GM12878 (cell line): ENCODE results near the gene SHISA6. TPM values are rescaled to one million over a fixed set of nuclear protein-coding genes. Genes with fewer than 3 reads are reported as not detected.

Experiments used
- ATAC-seq: fragments of 200-7000 bp; cut with Tn5 transposase; 3 replicates; pipeline ENCODE4 v1.9.1; 2020; ENCODE audit warnings: mild to moderate bottlenecking, moderate library complexity
- BruUV-seq: library from RNA; stranded (reverse); fragments of 400-500 nt; replicated peaks from 2 replicates; lab custom pipeline; 2021; lab: Mats Ljungman, UMichigan
- CTCF ChIA-PET: fragments of 300-600 bp; sonication (Branson Sonifier 250); formaldehyde crosslinking; extraction: SDS; loops from one replicate; lab custom pipeline; 2021; ENCODE audit warnings: inconsistent platforms; lab: Yijun Ruan, JAX
- POLR2A ChIA-PET: fragments of 350-600 bp; formaldehyde crosslinking; extraction: SDS; loops from one replicate; lab custom pipeline; 2021; ENCODE audit warnings: inconsistent platforms; lab: Charles Lee
- RAD21 ChIA-PET: fragments of 300-600 bp; sonication (Branson Sonifier 250); formaldehyde crosslinking; loops from one replicate; lab custom pipeline; 2023; ENCODE audit warnings: antibody characterized with exemption; ENCODE audit not compliant: unreplicated experiment; lab: Charles Lee
- SMC1A ChIA-PET: fragments of 300-600 bp; sonication (Branson Sonifier 250); formaldehyde crosslinking; loops from one replicate; lab custom pipeline; 2023; ENCODE audit not compliant: unreplicated experiment, uncharacterized antibody; lab: Charles Lee
- DNase-seq: peaks from one replicate; pipeline ENCODE4 v3.0.0-alpha.2; 2011; ENCODE audit warnings: low read depth, low spot score
- FAIRE-seq: peaks from 3 replicates; lab custom pipeline; 2011; peaks lifted over from hg19 to GRCh38; lab: Jason Lieb, UNC
- H2AFZ ChIP-seq: 2 replicates; pipeline ENCODE4 v1.6.0; 2011; ENCODE audit warnings: low read depth, low read length, control low read depth; ENCODE audit not compliant: control insufficient read depth
- H3K27ac ChIP-seq: 2 replicates; pipeline ENCODE4 v1.5.1; 2011; ENCODE audit warnings: control low read depth; ENCODE audit not compliant: control insufficient read depth, insufficient read depth
- H3K27me3 ChIP-seq, 2 experiments: replicated peaks in 1 of 2; 2 replicates each; pipeline versions ENCODE4 v1.6.0 to v1.6.1; 2011; ENCODE audit warnings: low read length in 1 of 2; ENCODE audit not compliant: control insufficient read depth in 2 of 2, insufficient read depth in 2 of 2
- H3K36me3 ChIP-seq, 2 experiments: 2 replicates each; pipeline ENCODE4 v1.5.1; 2011; ENCODE audit warnings: low read length in 1 of 2; ENCODE audit not compliant: control insufficient read depth in 2 of 2, insufficient read depth in 2 of 2
- H3K4me1 ChIP-seq: 2 replicates; pipeline ENCODE4 v1.6.1; 2011; ENCODE audit warnings: mild to moderate bottlenecking, low read length, moderate library complexity, mixed read lengths; ENCODE audit not compliant: control insufficient read depth, insufficient read depth
- H3K4me2 ChIP-seq: 2 replicates; pipeline ENCODE4 v1.6.0; 2011; ENCODE audit warnings: control low read depth; ENCODE audit not compliant: control insufficient read depth, insufficient read depth
- H3K4me3 ChIP-seq: fragments of 200-600 bp; sonication (generic); 2 replicates; pipeline ENCODE4 v1.5.1; 2016
- H3K79me2 ChIP-seq: 2 replicates; pipeline ENCODE4 v1.6.0; 2011; ENCODE audit warnings: low read length; ENCODE audit not compliant: control insufficient read depth, insufficient read depth
- H3K9ac ChIP-seq: 2 replicates; pipeline ENCODE4 v1.8.0; 2011; ENCODE audit warnings: low read length, control low read depth, mixed read lengths; ENCODE audit not compliant: control insufficient read depth, insufficient read depth
- H3K9me3 ChIP-seq: replicated peaks from 3 replicates; pipeline ENCODE4 v1.5.1; 2011; ENCODE audit warnings: mild to moderate bottlenecking, low read length; ENCODE audit not compliant: control insufficient read depth, insufficient read depth
- H4K20me1 ChIP-seq: 2 replicates; pipeline ENCODE4 v1.6.0; 2011; ENCODE audit not compliant: control insufficient read depth, insufficient read depth
- CHD2 ChIP-seq: IDR thresholded peaks from 2 replicates; pipeline ENCODE4 v1.6.1; 2011; ENCODE audit warnings: low read depth, low read length, improper control_type of control experiment, borderline replicate concordance
- ESRRA ChIP-seq: IDR thresholded peaks from 2 replicates; pipeline ENCODE4 v1.6.1; 2012; ENCODE audit warnings: mild to moderate bottlenecking, low read length, improper control_type of control experiment
- GABPA ChIP-seq: IDR thresholded peaks from 2 replicates; pipeline ENCODE4 v1.6.1; 2014; ENCODE audit warnings: antibody characterized with exemption, low read depth, mild to moderate bottlenecking, inconsistent platforms
- SRF ChIP-seq, 2 experiments: IDR thresholded peaks; 2 replicates each; pipeline ENCODE4 v1.6.1; 2011; ENCODE audit warnings: low read depth in 2 of 2, low read length in 2 of 2, mild to moderate bottlenecking in 1 of 2, moderate library complexity in 1 of 2
- STAT1 ChIP-seq: fragments of 450-650 bp; conservative IDR thresholded peaks from 2 replicates; pipeline ENCODE4 v1.6.1; 2014; ENCODE audit warnings: antibody characterized with exemption, mild to moderate bottlenecking
- YBX1 ChIP-seq: fragments of 450-650 bp; IDR thresholded peaks from 2 replicates; pipeline ENCODE4 v1.6.1; 2016; ENCODE audit warnings: antibody characterized with exemption
- YY1 ChIP-seq: IDR thresholded peaks from 2 replicates; pipeline ENCODE4 v1.6.1; 2011; ENCODE audit warnings: low read depth, mild to moderate bottlenecking, low read length
- ZNF622 ChIP-seq: fragments of 450-650 bp; IDR thresholded peaks from 2 replicates; pipeline ENCODE4 v1.6.1; 2017; ENCODE audit warnings: mild to moderate bottlenecking, inconsistent platforms
- WGBS: methylation state at CpG from one replicate; pipeline ENCODE4 v1.1.6; 2016; ENCODE audit warnings: low lambda C conversion rate; ENCODE audit not compliant: insufficient replicate concordance, insufficient coverage; ENCODE audit errors: missing lambda C conversion rate; 5-methylcytosine and 5-hydroxymethylcytosine counted together
- in situ Hi-C: fragments of 300-500 bp; cut with MboI; formaldehyde crosslinking; loops from 9 replicates; pipeline ENCODE4 v1.14.3; 2018; ENCODE audit warnings: mixed read lengths
- intact Hi-C: fragments of 100-400 bp; cut with micrococcal nuclease; formaldehyde crosslinking; loops from one replicate; pipeline ENCODE4 v1.14.2; 2022; ENCODE audit not compliant: unreplicated experiment
- polyA plus RNA-seq, 11 experiments: library from polyadenylated mRNA; depleted of rRNA in 4 of 11; unstranded in 6 of 11; stranded (reverse) in 5 of 11; fragments of >200 nt; fragmentation: Nextera tagmentation in 4 of 11; fragmentation: Illumina TruSeq in 1 of 11; extraction: Ambion mirVana in 4 of 11; extraction: Trizol in 1 of 11; gene quantifications; 1 replicate in 1 of 11; 2 replicates in 10 of 11; pipeline versions ENCODE4 v1.2.1 to v1.2.3, GENCODE V29; 2011 to 2016; ENCODE audit warnings: inconsistent platforms in 2 of 11, missing spikeins in 2 of 11, low read depth in 1 of 11
- total RNA-seq, 4 experiments: library from RNA; depleted of rRNA in 3 of 4; stranded (reverse); fragments of >200 nt in 3 of 4; fragmentation: Illumina TruSeq in 1 of 4; extraction: Trizol in 1 of 4; gene quantifications; 2 replicates each; pipeline versions ENCODE4 v1.2.1 to v1.2.3, GENCODE V29; 2013 to 2021
- TF ChIP-seq, protein P1 (sequence below): fragments of 450-650 bp; IDR thresholded peaks from 2 replicates; pipeline ENCODE4 v1.6.1; 2017; ENCODE audit warnings: low read depth, mild to moderate bottlenecking, moderate library complexity

The SHISA6 gene
- total and polyA plus RNA-seq, 10 of the 15 experiments (the other 5 are each of a cell fraction or from before 2014, with no cell fraction given), result not detected

DNA sequence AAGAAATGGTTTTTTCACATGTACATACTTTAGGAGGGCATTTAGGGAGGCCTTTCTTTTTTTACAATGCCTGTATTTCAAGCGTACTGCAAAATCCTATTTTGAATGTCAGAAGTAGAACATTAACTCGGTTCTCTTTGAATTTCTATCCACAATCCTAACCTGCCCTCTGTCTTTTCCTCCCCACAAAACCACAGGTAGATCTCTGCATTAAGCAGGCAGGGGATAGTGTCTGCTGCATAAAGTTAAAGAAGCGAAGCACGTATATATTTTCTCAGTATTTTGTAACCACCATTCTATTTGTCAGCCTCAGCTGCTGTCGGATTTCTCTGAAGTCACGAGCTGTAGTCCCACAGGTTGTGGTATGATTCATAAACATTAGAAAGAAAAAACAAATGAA is 137.5 kb downstream of the SHISA6 start:
- POLR2A ChIA-PET, result no interaction called here
- Histone ChIP-seq H3K27me3 (no peaks in the 10 kb centered on the region), H3K4me3 (no peak overlapping the region), H3K9me3 (no peaks in the 10 kb centered on the region), H3K9ac (no peak overlapping the region)
- intact Hi-C loops, result no loop called here
- no peak for TF ChIP-seq CHD2
- TF ChIP-seq ZNF622, result no peak
- TF ChIP-seq STAT1, result no peak
- no peak for TF ChIP-seq ESRRA
- TF ChIP-seq, protein P1, sequence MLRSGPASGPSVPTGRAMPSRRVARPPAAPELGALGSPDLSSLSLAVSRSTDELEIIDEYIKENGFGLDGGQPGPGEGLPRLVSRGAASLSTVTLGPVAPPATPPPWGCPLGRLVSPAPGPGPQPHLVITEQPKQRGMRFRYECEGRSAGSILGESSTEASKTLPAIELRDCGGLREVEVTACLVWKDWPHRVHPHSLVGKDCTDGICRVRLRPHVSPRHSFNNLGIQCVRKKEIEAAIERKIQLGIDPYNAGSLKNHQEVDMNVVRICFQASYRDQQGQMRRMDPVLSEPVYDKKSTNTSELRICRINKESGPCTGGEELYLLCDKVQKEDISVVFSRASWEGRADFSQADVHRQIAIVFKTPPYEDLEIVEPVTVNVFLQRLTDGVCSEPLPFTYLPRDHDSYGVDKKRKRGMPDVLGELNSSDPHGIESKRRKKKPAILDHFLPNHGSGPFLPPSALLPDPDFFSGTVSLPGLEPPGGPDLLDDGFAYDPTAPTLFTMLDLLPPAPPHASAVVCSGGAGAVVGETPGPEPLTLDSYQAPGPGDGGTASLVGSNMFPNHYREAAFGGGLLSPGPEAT, result no peak
- no peak for TF ChIP-seq YY1
- TF ChIP-seq SRF (IDR thresholded peaks at IDR 0.05; ENCODE audit: low read depth in 2 of 2, low read length in 2 of 2), result no peak
- TF ChIP-seq GABPA, result no peak
- no peak for TF ChIP-seq YBX1
- TF ChIP-seq, all 136 proteins: peak for 0
- Histone ChIP-seq H3K79me2 (no peaks in the 10 kb centered on the region), H2AFZ (no peak overlapping the region), H3K4me1 (no peaks in the 10 kb centered on the region), H3K27ac (no peak overlapping the region), H3K36me3 (no peaks in the 10 kb centered on the region), H3K4me2 (no peak overlapping the region), H4K20me1 (no peaks in the 10 kb centered on the region)
- FAIRE-seq (no peak), ATAC-seq (no peak), DNase-seq (no peak)
- ChIA-PET CTCF (no interaction called here), RAD21 (no interaction called here), SMC1A (no interaction called here)
- BruUV-seq, result no TSS peak
- in situ Hi-C loops, result no loop called here
- WGBS, result 36% methylated on average over 6 of the region's 6 CpGs
